ENCODE measurements around the gene SESN1. TPM values are rescaled to one million over a fixed set of nuclear protein-coding genes. Genes with fewer than 3 reads are reported as not detected.

Gene SESN1
- total and polyA plus RNA-seq, 9 of the 15 experiments (the other 6 are each of a cell fraction or from before 2014, with no cell fraction given) = 3.1 to 13.0 (median 7.4) TPM

- in situ Hi-C loops (cut with MboI) = no loop called here
- H3K79me2 ChIP-seq (ENCODE audit: control insufficient read depth, insufficient read depth, low read length) = no peaks in the 10 kb centered on the region
- peaks cover 3% of the 10 kb centered on the region for H3K9me1 ChIP-seq (ENCODE audit: control insufficient read depth, insufficient read depth, low read length)
- H3K27ac ChIP-seq (ENCODE audit: extremely low read depth, low read depth, low read length) = no peak overlapping the region
- POLR2A ChIA-PET = interaction anchor here (1.0 to 1.4 kb wide), 3 partner anchors 10 to 268 kb away, joined by 3 to 12 read pairs (median 5); partner anchors contain the start of gene SESN1
- no peaks in the 10 kb centered on the region; a peak in 2 of 5 replicates for H3K4me1 ChIP-seq (replicated peaks in 1 of 2; ENCODE audit: control insufficient read depth in 2 of 2, insufficient read depth in 2 of 2, low read length in 2 of 2)
- no peaks in the 10 kb centered on the region for H3K36me3 ChIP-seq (ENCODE audit: control insufficient read depth, insufficient read depth, low read length)
- no peak overlapping the region for H3K4me2 ChIP-seq (ENCODE audit: insufficient read depth, low read length)
- DNase-seq (ENCODE audit: extremely low read depth in 1 of 4, low spot score in 3 of 4) (no peak), ATAC-seq (no peak), FAIRE-seq (no peak)
- TF ChIP-seq SAP30 (IDR thresholded peaks at IDR 0.05; ENCODE audit: borderline replicate concordance, insufficient read depth, low read depth, low read length, poor library complexity, severe bottlenecking) = no peak
- TF ChIP-seq RFX7 (CRISPR knock-in tag; IDR thresholded peaks at IDR 0.05) = no peak
- TF ChIP-seq MEF2A (IDR thresholded peaks at IDR 0.05; ENCODE audit: control insufficient read depth, low read depth, low read length) = no peak
- 36% methylated on average over 1 of the region's 1 CpG for WGBS (ENCODE audit: insufficient coverage, low coverage, missing lambda C conversion rate)
- intact Hi-C loops (cut with micrococcal nuclease) = no loop called here
- H4K20me1 ChIP-seq (replicated peaks; ENCODE audit: control insufficient read depth, insufficient read depth, low read length) = no peaks in the 10 kb centered on the region
- no peak overlapping the region for H2AFZ ChIP-seq (ENCODE audit: low read depth, low read length)
- H3K9me3 ChIP-seq (replicated peaks; ENCODE audit: control insufficient read depth, insufficient read depth, low read depth, low read length) = no peaks in the 10 kb centered on the region
- no peak overlapping the region for H3K4me3 ChIP-seq
- CTCF ChIA-PET (ENCODE audit: low intra/inter-chr PET ratio) = no interaction called here
- BruUV-seq (replicated peaks) = no TSS peak
- no peak overlapping the region for H3K9ac ChIP-seq (ENCODE audit: insufficient read depth in 1 of 2, low read depth in 2 of 2, low read length in 2 of 2)
- no peaks in the 10 kb centered on the region for H3K27me3 ChIP-seq (ENCODE audit: control insufficient read depth in 2 of 2, insufficient read depth in 2 of 2, low read length in 2 of 2)
Observed at GRCh38 chr6:109081026-109081425, 13.6 kb downstream of the SESN1 start.

GRCh38 chr6:109079981-109080380 is 14.7 kb downstream of the SESN1 start:
- ChIA-PET CTCF (ENCODE audit: low intra/inter-chr PET ratio) (no interaction called here), POLR2A (interaction anchor here (0.6 to 1.2 kb wide), 4 partner anchors 9 to 504 kb away, joined by 3 read pairs; no protein-coding TSS in a partner anchor)
- no peaks in the 10 kb centered on the region; a peak in 2 of 5 replicates for H3K4me1 ChIP-seq (replicated peaks in 1 of 2; ENCODE audit: control insufficient read depth in 2 of 2, insufficient read depth in 2 of 2, low read length in 2 of 2)
- no peak overlapping the region for H3K9ac ChIP-seq (ENCODE audit: insufficient read depth in 1 of 2, low read depth in 2 of 2, low read length in 2 of 2)
- H3K79me2 ChIP-seq (ENCODE audit: control insufficient read depth, insufficient read depth, low read length) = no peaks in the 10 kb centered on the region
- TF ChIP-seq, protein P1, sequence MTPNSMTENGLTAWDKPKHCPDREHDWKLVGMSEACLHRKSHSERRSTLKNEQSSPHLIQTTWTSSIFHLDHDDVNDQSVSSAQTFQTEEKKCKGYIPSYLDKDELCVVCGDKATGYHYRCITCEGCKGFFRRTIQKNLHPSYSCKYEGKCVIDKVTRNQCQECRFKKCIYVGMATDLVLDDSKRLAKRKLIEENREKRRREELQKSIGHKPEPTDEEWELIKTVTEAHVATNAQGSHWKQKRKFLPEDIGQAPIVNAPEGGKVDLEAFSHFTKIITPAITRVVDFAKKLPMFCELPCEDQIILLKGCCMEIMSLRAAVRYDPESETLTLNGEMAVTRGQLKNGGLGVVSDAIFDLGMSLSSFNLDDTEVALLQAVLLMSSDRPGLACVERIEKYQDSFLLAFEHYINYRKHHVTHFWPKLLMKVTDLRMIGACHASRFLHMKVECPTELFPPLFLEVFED (CRISPR knock-in tag; conservative IDR thresholded peaks at IDR 0.05) = no peak
- peak; percentile 40 for TF ChIP-seq RFX1 (IDR thresholded peaks at IDR 0.05)
- H3K36me3 ChIP-seq (ENCODE audit: control insufficient read depth, insufficient read depth, low read length) = no peaks in the 10 kb centered on the region
- no TSS peak for BruUV-seq (replicated peaks)
- 16% methylated on average over 4 of the region's 4 CpGs for WGBS (ENCODE audit: insufficient coverage, low coverage, missing lambda C conversion rate)
- H3K9me3 ChIP-seq (replicated peaks; ENCODE audit: control insufficient read depth, insufficient read depth, low read depth, low read length) = no peaks in the 10 kb centered on the region
- no peak overlapping the region for H3K4me3 ChIP-seq
- FAIRE-seq = no peak
- H4K20me1 ChIP-seq (replicated peaks; ENCODE audit: control insufficient read depth, insufficient read depth, low read length) = no peaks in the 10 kb centered on the region
- H2AFZ ChIP-seq (ENCODE audit: low read depth, low read length) = no peak overlapping the region
- intact Hi-C loops (cut with micrococcal nuclease) (no loop called here), in situ Hi-C loops (cut with MboI) (no loop called here)
- H3K27me3 ChIP-seq (ENCODE audit: control insufficient read depth in 2 of 2, insufficient read depth in 2 of 2, low read length in 2 of 2) = no peaks in the 10 kb centered on the region
- H3K9me1 ChIP-seq (ENCODE audit: control insufficient read depth, insufficient read depth, low read length) = peaks cover 3% of the 10 kb centered on the region
- H3K4me2 ChIP-seq (ENCODE audit: insufficient read depth, low read length) = no peak overlapping the region
- no peak overlapping the region for H3K27ac ChIP-seq (ENCODE audit: extremely low read depth, low read depth, low read length)
- ATAC-seq = no peak
- DNase-seq (ENCODE audit: extremely low read depth in 1 of 4, low spot score in 3 of 4) = no peak
